LNCaP clone FGC (cell line): Measurements from ENCODE around the gene GNAS-AS1.

Experiments
- DNase-seq: peaks from one replicate; pipeline ENCODE4 v3.0.0-alpha.2; 2011; ENCODE audit warnings: low read depth
- H3K4me3 ChIP-seq: 2 replicates; pipeline ENCODE4 v1.5.1; 2011; ENCODE audit warnings: mild to moderate bottlenecking, low read depth, low read length, control low read depth
- TF ChIP-seq, protein P1 (sequence below): IDR thresholded peaks from 2 replicates; pipeline ENCODE4 v1.5.1; 2012; ENCODE audit warnings: mild to moderate bottlenecking; ENCODE audit not compliant: control insufficient read depth, insufficient read depth; ENCODE audit errors: extremely low read depth

Gene GNAS-AS1

DNA sequence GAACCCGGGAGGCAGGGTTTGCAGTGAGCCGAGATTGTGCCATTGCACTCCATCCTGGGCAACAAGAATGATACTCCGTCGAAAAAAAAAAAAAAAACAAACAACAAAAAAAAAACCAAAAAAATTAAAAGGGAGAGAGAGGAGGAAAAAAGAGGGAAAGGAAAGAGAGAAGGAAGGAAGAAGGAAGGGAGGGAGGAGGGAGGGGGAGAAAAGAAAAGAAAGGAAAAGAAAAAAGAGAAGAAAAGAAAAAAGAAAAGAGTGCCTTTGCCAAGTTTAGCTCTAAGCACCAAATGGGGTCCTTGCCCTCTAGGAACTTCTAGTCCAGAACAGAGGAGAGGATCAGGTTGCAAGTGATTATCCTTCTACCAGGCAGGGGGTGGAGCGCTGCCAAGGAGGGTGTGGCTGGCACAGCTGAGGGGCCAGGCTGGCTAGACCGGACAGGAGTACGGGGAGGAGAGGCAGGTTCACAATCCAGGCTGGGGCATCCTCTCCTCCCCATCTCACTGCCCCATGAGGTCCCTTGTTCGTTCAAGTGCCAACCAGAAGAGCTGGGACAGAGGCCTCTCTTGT, 20.9 kb upstream of the GNAS-AS1 start:
- no peak for DNase-seq
- TF ChIP-seq, protein P1, sequence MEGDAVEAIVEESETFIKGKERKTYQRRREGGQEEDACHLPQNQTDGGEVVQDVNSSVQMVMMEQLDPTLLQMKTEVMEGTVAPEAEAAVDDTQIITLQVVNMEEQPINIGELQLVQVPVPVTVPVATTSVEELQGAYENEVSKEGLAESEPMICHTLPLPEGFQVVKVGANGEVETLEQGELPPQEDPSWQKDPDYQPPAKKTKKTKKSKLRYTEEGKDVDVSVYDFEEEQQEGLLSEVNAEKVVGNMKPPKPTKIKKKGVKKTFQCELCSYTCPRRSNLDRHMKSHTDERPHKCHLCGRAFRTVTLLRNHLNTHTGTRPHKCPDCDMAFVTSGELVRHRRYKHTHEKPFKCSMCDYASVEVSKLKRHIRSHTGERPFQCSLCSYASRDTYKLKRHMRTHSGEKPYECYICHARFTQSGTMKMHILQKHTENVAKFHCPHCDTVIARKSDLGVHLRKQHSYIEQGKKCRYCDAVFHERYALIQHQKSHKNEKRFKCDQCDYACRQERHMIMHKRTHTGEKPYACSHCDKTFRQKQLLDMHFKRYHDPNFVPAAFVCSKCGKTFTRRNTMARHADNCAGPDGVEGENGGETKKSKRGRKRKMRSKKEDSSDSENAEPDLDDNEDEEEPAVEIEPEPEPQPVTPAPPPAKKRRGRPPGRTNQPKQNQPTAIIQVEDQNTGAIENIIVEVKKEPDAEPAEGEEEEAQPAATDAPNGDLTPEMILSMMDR, result no peak
- H3K4me3 ChIP-seq, result no peak overlapping the region

DNA sequence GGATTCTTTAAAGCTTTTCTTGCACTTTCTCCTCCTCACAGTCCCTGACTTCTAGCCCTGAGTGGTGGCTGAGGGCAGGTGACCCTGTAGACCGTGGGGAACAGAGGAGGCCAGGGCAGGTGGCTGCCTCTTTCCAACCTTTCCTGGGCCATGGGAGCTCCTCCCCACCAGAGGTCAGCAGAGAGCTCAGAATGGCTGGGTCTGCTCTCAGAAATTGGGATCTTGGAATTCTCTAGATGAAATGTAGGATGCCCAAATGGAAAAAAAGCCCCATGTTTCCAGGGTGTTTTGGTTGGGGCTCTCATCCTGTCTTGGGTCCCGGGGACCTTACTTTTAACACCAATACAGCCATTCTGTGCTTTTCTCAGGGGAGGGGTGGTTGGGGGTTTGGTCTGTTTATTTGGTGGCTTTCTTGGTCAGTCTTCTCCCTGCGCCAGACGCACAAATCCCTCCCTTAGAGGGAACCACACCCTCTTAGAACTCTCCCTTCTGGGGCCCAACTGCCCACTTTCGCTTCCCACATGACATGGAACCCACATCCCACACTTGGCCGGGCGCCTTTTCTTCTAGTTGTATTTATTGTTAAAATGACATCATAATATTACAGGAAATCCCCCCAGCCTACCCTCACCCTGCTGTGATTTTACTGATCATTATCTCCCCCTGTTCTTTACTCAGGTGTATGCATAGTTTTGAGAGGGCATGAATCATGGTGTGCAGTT, 19.8 kb upstream of the GNAS-AS1 start:
- TF ChIP-seq, protein P1, result peak; percentile 95
- H3K4me3 ChIP-seq, result no peak overlapping the region
- DNase-seq, result no peak

DNA sequence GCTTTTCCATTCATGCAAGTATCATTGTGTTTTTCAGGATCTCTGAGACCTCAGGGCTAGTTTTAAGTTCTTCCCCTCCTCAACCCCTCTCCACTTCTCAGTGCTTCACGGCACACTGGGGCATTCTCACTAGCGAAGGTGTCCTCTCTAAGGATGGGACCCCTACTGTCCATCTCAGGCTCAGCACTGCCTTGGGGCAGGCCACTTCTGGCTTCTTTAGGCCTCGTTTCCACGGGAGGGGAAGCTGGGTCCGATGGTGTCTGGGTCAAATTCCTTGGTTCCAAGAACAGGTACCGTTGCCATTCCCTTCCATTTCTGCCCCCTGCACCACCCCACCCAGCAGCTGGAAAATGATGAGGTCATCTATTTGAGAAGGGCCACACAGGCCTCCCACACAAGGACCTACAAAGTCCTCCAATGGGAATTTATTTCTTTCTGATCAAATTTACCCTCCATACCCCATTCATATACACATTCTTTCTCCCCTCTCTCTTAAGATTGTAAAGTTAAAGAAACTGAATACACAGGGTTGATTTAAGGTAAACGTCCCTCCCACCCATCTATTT, 19.0 kb upstream of the GNAS-AS1 start:
- DNase-seq, result no peak
- H3K4me3 ChIP-seq, result no peak overlapping the region
- TF ChIP-seq, protein P1, result no peak

DNA sequence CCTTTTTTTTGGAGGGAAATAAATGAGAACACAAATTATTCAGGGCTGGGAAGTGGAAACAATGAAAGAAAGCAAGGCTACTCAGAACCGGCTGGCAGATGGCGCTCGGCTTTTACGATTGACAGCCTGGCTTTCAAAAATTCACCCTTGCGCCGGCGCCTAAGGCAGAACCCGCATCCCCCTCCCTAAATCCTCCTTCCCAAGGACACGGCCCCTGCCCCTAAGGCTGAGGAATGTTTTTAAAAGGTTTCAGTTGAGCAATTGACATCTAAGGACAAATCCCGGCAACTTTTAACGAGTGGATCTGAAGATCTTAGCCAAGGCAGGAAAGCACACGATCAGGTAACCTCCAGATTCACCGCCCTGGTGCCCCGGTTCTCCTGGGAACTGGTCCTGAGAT, 18.1 kb upstream of the GNAS-AS1 start:
- H3K4me3 ChIP-seq, result no peak overlapping the region
- TF ChIP-seq, protein P1, result peak; percentile 26; the same call in 1 of the 2 replicates
- DNase-seq, result no peak

DNA sequence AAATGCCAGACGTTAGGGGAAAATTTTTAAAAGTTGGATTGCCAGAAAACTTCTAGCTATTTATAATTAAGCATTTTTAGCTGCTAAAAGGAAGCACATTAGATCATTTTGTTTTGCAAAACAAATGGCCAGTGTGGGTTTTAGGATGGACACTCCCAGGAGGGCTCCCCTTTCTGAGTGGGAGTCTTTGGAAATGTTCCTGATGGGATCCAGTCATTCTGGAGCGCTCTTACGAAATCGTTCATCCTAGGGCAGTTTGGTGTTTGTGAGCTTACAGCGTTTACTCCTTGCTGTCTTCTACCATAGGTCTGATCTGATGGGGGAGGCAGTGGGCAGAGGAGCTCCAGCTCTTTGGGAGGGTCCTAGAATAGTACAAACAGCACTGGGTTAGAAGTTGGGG, 16.5 kb upstream of the GNAS-AS1 start:
- TF ChIP-seq, protein P1, result no peak
- H3K4me3 ChIP-seq, result no peak overlapping the region

DNA sequence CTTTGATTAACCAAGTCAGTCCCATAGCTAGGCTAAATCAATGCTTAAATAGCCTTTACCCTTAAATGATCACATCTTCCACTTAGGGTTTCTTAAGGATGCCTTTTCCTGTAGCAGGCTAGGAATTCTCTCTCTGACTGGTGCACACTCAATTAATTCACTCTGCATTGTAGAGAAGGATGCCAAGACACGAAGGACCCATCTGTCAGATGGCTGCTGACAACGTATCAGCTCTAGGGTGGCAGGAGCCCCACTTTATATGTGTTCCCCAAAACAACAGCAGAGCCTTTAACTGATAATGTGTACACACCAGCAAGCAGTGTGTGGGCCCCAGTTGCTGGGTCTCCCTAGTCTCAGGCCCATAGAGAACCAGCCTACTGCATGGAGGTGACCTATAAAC, 15.1 kb upstream of the GNAS-AS1 start:
- H3K4me3 ChIP-seq, result no peak overlapping the region
- TF ChIP-seq, protein P1, result no peak
- no peak for DNase-seq

More for the DNA sequence above, 16.5 kb upstream of the GNAS-AS1 start:
- DNase-seq, result no peak
